CD14-positive monocyte (primary cell): Measurements from ENCODE around the gene KCNN3. TPM values are rescaled to one million over a fixed set of nuclear protein-coding genes. Genes with fewer than 3 reads are reported as not detected.

ENCODE experiments used
- DNase-seq, 3 donors: peaks; one replicate each; pipeline ENCODE4 v3.0.0-alpha.2; 2011 to 2022
- H2AFZ ChIP-seq: 2 replicates; pipeline ENCODE4 v1.6.0; 2012; ENCODE audit warnings: mild to moderate bottlenecking, low read depth, low read length, inconsistent platforms; ENCODE audit not compliant: insufficient read depth, poor library complexity, severe bottlenecking
- H3K27ac ChIP-seq, 2 donors: 1 replicate in 1 of 2; 2 replicates in 1 of 2; pipeline ENCODE4 v1.5.1; 2012 to 2013; ENCODE audit warnings: low read length in 2 of 2, control low read depth in 1 of 2, inconsistent platforms in 1 of 2, low read depth in 1 of 2, mild to moderate bottlenecking in 1 of 2
- H3K27me3 ChIP-seq, 2 donors: one replicate each; pipeline versions ENCODE4 v1.6.0 to v1.6.1; 2011 to 2013; ENCODE audit warnings: low read length in 2 of 2; ENCODE audit not compliant: control insufficient read depth in 2 of 2, insufficient read depth in 2 of 2
- H3K36me3 ChIP-seq, 2 donors: replicated peaks in 1 of 2; 1 replicate in 1 of 2; 2 replicates in 1 of 2; pipeline versions ENCODE4 v1.5.1 to v1.6.1; 2012 to 2013; ENCODE audit warnings: low read length in 2 of 2, control low read depth in 1 of 2, inconsistent platforms in 1 of 2, mild to moderate bottlenecking in 1 of 2; ENCODE audit not compliant: insufficient read depth in 2 of 2, control insufficient read depth in 1 of 2
- H3K4me1 ChIP-seq, 2 donors: 1 replicate in 1 of 2; 2 replicates in 1 of 2; pipeline versions ENCODE4 v1.5.1 to v1.6.1; 2012 to 2013; ENCODE audit warnings: low read length in 2 of 2, control low read depth in 1 of 2, inconsistent platforms in 1 of 2, mild to moderate bottlenecking in 1 of 2, moderate library complexity in 1 of 2; ENCODE audit not compliant: insufficient read depth in 2 of 2, control insufficient read depth in 1 of 2
- H3K4me2 ChIP-seq: replicated peaks from 2 replicates; pipeline ENCODE3; 2012; ENCODE audit warnings: low read length, moderate library complexity, mild to moderate bottlenecking; ENCODE audit not compliant: poor library complexity, severe bottlenecking; ENCODE audit errors: extremely low read depth
- H3K4me3 ChIP-seq, 3 experiments: fragments of 200-600 bp in 1 of 3; sonication (generic) in 1 of 3; replicated peaks in 1 of 3; 1 replicate in 2 of 3; 2 replicates in 1 of 3; pipeline ENCODE4 v1.5.1; 2011 to 2013; ENCODE audit warnings: low read length in 3 of 3, mild to moderate bottlenecking in 3 of 3, control low read depth in 2 of 3, low read depth in 2 of 3, inconsistent platforms in 1 of 3, moderate library complexity in 1 of 3
- H3K79me2 ChIP-seq: 2 replicates; pipeline ENCODE4 v1.6.0; 2012; ENCODE audit warnings: mild to moderate bottlenecking, control low read depth, inconsistent platforms, low read length, moderate library complexity; ENCODE audit not compliant: insufficient read depth
- H3K9ac ChIP-seq: 2 replicates; pipeline ENCODE4 v1.6.0; 2017; ENCODE audit warnings: low read length, mild to moderate bottlenecking; ENCODE audit not compliant: insufficient read depth, poor library complexity, severe bottlenecking
- H3K9me3 ChIP-seq, 2 donors: replicated peaks in 1 of 2; 1 replicate in 1 of 2; 2 replicates in 1 of 2; pipeline versions ENCODE4 v1.5.1 to v1.6.1; 2012 to 2013; ENCODE audit warnings: low read length in 2 of 2, control low read depth in 1 of 2; ENCODE audit not compliant: control insufficient read depth in 1 of 2, insufficient read depth in 1 of 2
- H4K20me1 ChIP-seq: 2 replicates; pipeline ENCODE4 v1.6.0; 2012; ENCODE audit warnings: mild to moderate bottlenecking, low read length, control low read depth, moderate library complexity; ENCODE audit not compliant: insufficient read depth
- H3K27ac Mint-ChIP-seq, 7 donors: one replicate each; pipeline ENCODE4 v1.8.0; 2020; ENCODE audit warnings: mild to moderate bottlenecking in 7 of 7, mixed read lengths in 7 of 7, moderate library complexity in 6 of 7, inconsistent platforms in 2 of 7
- H3K27me3 Mint-ChIP-seq, 3 donors: one replicate each; pipeline ENCODE4 v1.8.0; 2021 to 2022; ENCODE audit warnings: low read depth in 3 of 3, mild to moderate bottlenecking in 3 of 3, mixed read lengths in 3 of 3, moderate library complexity in 3 of 3, inconsistent platforms in 1 of 3
- H3K36me3 Mint-ChIP-seq, 2 donors: one replicate each; pipeline ENCODE4 v1.8.0; 2020; ENCODE audit warnings: mixed read lengths in 2 of 2, inconsistent platforms in 1 of 2, mild to moderate bottlenecking in 1 of 2
- H3K4me1 Mint-ChIP-seq: one replicate; pipeline ENCODE4 v1.8.0; 2020; ENCODE audit warnings: mild to moderate bottlenecking, mixed read lengths
- H3K4me3 Mint-ChIP-seq, 2 donors: one replicate each; pipeline ENCODE4 v1.8.0; 2020; ENCODE audit warnings: mild to moderate bottlenecking in 2 of 2, mixed read lengths in 2 of 2, moderate library complexity in 1 of 2
- H3K9me3 Mint-ChIP-seq, 7 donors: one replicate each; pipeline ENCODE4 v1.8.0; 2020 to 2022; ENCODE audit warnings: mixed read lengths in 7 of 7, mild to moderate bottlenecking in 6 of 7, moderate library complexity in 6 of 7, inconsistent platforms in 2 of 7
- WGBS: methylation state at CpG from one replicate; pipeline ENCODE4 v1.1.5; 2013; ENCODE audit warnings: missing lambda C conversion rate; ENCODE audit not compliant: insufficient coverage; 5-methylcytosine and 5-hydroxymethylcytosine counted together
- intact Hi-C, 2 donors: fragments of 100-400 bp; cut with micrococcal nuclease; formaldehyde crosslinking; loops; one replicate each; pipeline versions ENCODE4 v1.15.0 to v1.15.1; 2023
- polyA plus RNA-seq, 3 donors: library from polyadenylated mRNA; depleted of rRNA in 1 of 3; unstranded in 2 of 3; stranded (reverse) in 1 of 3; fragments of 300-500 nt in 2 of 3; fragments of >200 nt in 1 of 3; fragmentation: Illumina TruSeq in 2 of 3; gene quantifications; 1 replicate in 2 of 3; 2 replicates in 1 of 3; pipeline ENCODE4 v1.2.3, GENCODE V29; 2012 to 2021
- TF ChIP-seq, protein P1 (sequence below): fragments of 200-600 bp; IDR thresholded peaks from one replicate; pipeline ENCODE4 v1.8.0; 2022; ENCODE audit warnings: antibody characterized with exemption, mild to moderate bottlenecking

The KCNN3 gene
- polyA plus RNA-seq, 3 donors = not detected

DNA sequence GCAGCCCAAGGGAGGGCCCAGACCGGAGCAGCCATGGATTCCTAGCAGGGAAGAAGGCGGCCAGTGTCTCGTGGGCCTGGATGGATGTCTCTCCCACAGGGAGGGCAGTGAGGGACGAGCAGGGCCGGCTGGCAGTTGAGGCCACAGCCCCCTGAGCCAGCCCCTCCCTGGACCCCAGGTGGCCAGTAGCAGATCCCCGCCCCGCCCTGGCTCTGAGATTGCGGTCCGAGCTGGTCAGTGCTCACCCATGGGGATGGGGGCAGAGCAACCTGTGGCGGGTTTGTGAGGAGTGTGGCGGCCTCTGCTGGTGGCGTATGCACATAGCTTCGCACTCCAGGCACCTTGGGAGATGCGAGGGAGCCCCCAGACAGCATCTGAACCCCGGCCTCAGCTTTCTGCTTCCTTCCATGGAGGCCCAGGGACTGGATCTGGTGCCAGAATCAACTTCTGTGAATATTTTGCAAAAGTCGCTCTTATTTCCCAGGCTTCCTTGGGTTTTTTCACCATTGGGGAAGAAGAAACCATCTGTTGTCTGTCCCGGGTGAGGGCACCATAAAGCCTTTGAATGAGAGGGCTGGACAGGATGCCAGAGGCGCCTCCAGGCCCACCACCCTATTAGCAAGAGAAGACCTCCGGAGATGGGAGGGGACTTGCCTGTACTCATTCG lies 8.4 kb upstream of the KCNN3 start:
- intact Hi-C loops = loop anchor here (2.0 to 5.0 kb wide), 4 partner anchors 210 to 396 kb away; partner anchors contain the start of gene UBE2Q1 (in 1 of the 2)
- Histone ChIP-seq H3K27ac (no peak overlapping the region), H2AFZ (no peak overlapping the region), H3K4me1 (no peaks in the 10 kb centered on the region), H4K20me1 (no peaks in the 10 kb centered on the region), H3K27me3 (no peaks in the 10 kb centered on the region), H3K9ac (no peak overlapping the region), H3K4me3 (no peak overlapping the region), H3K9me3 (no peaks in the 10 kb centered on the region), H3K79me2 (no peaks in the 10 kb centered on the region), H3K4me2 (no peak overlapping the region), H3K36me3 (no peaks in the 10 kb centered on the region)
- no peak overlapping the region for H3K4me3 Mint-ChIP-seq
- DNase-seq = peak; percentile 50 to 63 (median 55)
- TF ChIP-seq, protein P1, sequence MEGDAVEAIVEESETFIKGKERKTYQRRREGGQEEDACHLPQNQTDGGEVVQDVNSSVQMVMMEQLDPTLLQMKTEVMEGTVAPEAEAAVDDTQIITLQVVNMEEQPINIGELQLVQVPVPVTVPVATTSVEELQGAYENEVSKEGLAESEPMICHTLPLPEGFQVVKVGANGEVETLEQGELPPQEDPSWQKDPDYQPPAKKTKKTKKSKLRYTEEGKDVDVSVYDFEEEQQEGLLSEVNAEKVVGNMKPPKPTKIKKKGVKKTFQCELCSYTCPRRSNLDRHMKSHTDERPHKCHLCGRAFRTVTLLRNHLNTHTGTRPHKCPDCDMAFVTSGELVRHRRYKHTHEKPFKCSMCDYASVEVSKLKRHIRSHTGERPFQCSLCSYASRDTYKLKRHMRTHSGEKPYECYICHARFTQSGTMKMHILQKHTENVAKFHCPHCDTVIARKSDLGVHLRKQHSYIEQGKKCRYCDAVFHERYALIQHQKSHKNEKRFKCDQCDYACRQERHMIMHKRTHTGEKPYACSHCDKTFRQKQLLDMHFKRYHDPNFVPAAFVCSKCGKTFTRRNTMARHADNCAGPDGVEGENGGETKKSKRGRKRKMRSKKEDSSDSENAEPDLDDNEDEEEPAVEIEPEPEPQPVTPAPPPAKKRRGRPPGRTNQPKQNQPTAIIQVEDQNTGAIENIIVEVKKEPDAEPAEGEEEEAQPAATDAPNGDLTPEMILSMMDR = peak; percentile 76
- H3K36me3 Mint-ChIP-seq = no peaks in the 10 kb centered on the region
- 44% methylated on average over 18 of the region's 20 CpGs for WGBS
- no peaks in the 10 kb centered on the region for H3K4me1 Mint-ChIP-seq
- no peak overlapping the region for H3K27ac Mint-ChIP-seq
- no peaks in the 10 kb centered on the region for H3K9me3 Mint-ChIP-seq
- peaks cover 2 to 11% (median 2%) of the 10 kb centered on the region in 3 donors for H3K27me3 Mint-ChIP-seq

GRCh38 chr1:154877370-154877974 lies 7.4 kb upstream of the KCNN3 start:
- Histone ChIP-seq H3K4me1 (no peaks in the 10 kb centered on the region), H3K79me2 (no peaks in the 10 kb centered on the region), H3K27ac (no peak overlapping the region), H3K4me3 (no peak overlapping the region), H3K9ac (no peak overlapping the region), H3K36me3 (no peaks in the 10 kb centered on the region), H3K4me2 (no peak overlapping the region), H3K27me3 (no peaks in the 10 kb centered on the region), H4K20me1 (no peaks in the 10 kb centered on the region), H2AFZ (no peak overlapping the region), H3K9me3 (no peaks in the 10 kb centered on the region)
- WGBS = 92% methylated on average over 11 of the region's 17 CpGs
- DNase-seq = no peak
- H3K4me3 Mint-ChIP-seq = no peak overlapping the region
- no peaks in the 10 kb centered on the region for H3K4me1 Mint-ChIP-seq
- no peaks in the 10 kb centered on the region for H3K36me3 Mint-ChIP-seq
- peaks cover 2 to 11% (median 4%) of the 10 kb centered on the region in 3 donors for H3K27me3 Mint-ChIP-seq
- H3K27ac Mint-ChIP-seq = no peak overlapping the region
- H3K9me3 Mint-ChIP-seq = no peaks in the 10 kb centered on the region
- TF ChIP-seq, protein P1 = no peak
- intact Hi-C loops = loop anchor here (5.0 kb wide), 2 partner anchors 210 to 395 kb away; no protein-coding TSS in a partner anchor
